ENCODE measurements around the gene SMARCA1. TPM values are rescaled to one million over a fixed set of nuclear protein-coding genes. Genes with fewer than 3 reads are reported as not detected.

SMARCA1 gene
- total and polyA plus RNA-seq, 12 donors: 6.3 to 42.9 (median 32.1) TPM

- TF ChIP-seq CTCF (IDR thresholded peaks at IDR 0.05): no peak
- H3K4me1 ChIP-seq: peaks cover 0 to 4% (median 0%) of the 10 kb centered on the region in 9 donors
- ATAC-seq: no peak
- no peaks in the 10 kb centered on the region for H3K9me3 ChIP-seq
- H3K27ac ChIP-seq: no peak overlapping the region
- H3K4me3 ChIP-seq: no peak overlapping the region
- intact Hi-C loops (cut with DNase I): no loop called here
- peaks cover 0 to 15% (median 0%) of the 10 kb centered on the region in 7 donors for H3K27me3 ChIP-seq
- DNase-seq: no peak
- peaks cover 0 to 69% (median 0%) of the 10 kb centered on the region in 9 donors for H3K36me3 ChIP-seq
- 82 to 85% methylated on average over 3 of the region's 3 CpGs for WGBS, 2 donors
Measured at GRCh38 chrX:129553619-129554288, 30.5 kb upstream of the SMARCA1 start.

- peaks cover 0 to 3% (median 0%) of the 10 kb centered on the region in 9 donors for H3K4me1 ChIP-seq
- ATAC-seq: peak in 1 of 8 donors; percentile 17
- no peak for TF ChIP-seq CTCF (IDR thresholded peaks at IDR 0.05)
- peaks cover 0 to 64% (median 0%) of the 10 kb centered on the region in 9 donors for H3K36me3 ChIP-seq
- H3K27ac ChIP-seq: no peak overlapping the region
- intact Hi-C loops (cut with DNase I): no loop called here
- no peak overlapping the region for H3K4me3 ChIP-seq
- DNase-seq: no peak
- WGBS, 2 donors: 60 to 88% methylated on average over 1 of the region's 1 CpG
- H3K9me3 ChIP-seq: no peaks in the 10 kb centered on the region
- H3K27me3 ChIP-seq: peaks cover 0 to 15% (median 0%) of the 10 kb centered on the region in 7 donors
Measured at GRCh38 chrX:129549124-129549523, 25.8 kb upstream of the SMARCA1 start.

GRCh38 chrX:129545408-129545807 is 22.1 kb upstream of the SMARCA1 start:
- Histone ChIP-seq H3K27me3 (peaks cover 0 to 4% (median 0%) of the 10 kb centered on the region in 7 donors), H3K4me1 (peaks cover 0 to 13% (median 0%) of the 10 kb centered on the region in 9 donors), H3K36me3 (peaks cover 0 to 50% (median 0%) of the 10 kb centered on the region in 9 donors), H3K4me3 (no peak overlapping the region), H3K27ac (no peak overlapping the region), H3K9me3 (no peaks in the 10 kb centered on the region)
- 58 to 71% methylated on average over 1 of the region's 1 CpG for WGBS, 2 donors
- ATAC-seq: no peak
- no peak for DNase-seq
- intact Hi-C loops (cut with DNase I): no loop called here
- TF ChIP-seq CTCF (IDR thresholded peaks at IDR 0.05): no peak

- peaks cover 0 to 10% (median 0%) of the 10 kb centered on the region in 7 donors for H3K27me3 ChIP-seq
- no peak overlapping the region for H3K4me3 ChIP-seq
- H3K36me3 ChIP-seq: peaks cover 0 to 46% (median 0%) of the 10 kb centered on the region in 9 donors
- no peaks in the 10 kb centered on the region for H3K9me3 ChIP-seq
- TF ChIP-seq CTCF (IDR thresholded peaks at IDR 0.05): no peak
- H3K27ac ChIP-seq: no peak overlapping the region
- intact Hi-C loops (cut with DNase I): no loop called here
- ATAC-seq (no peak), DNase-seq (no peak)
- WGBS, 2 donors: 54 to 55% methylated on average over 2 of the region's 2 CpGs
- H3K4me1 ChIP-seq: peaks cover 0 to 13% (median 0%) of the 10 kb centered on the region in 9 donors
Measured at GRCh38 chrX:129544780-129545179, 21.5 kb upstream of the SMARCA1 start.
